ENCODE data around the gene GPR35. TPM values are rescaled to one million over a fixed set of nuclear protein-coding genes. Genes with fewer than 3 reads are reported as not detected.
"Not testable (repeated sequence)": the region's sequence is repeated elsewhere in the genome, so short reads cannot be mapped to it uniquely, and the experiment has no call there.

Gene GPR35
- total RNA-seq, 1 experiment from 2014 or later: 4.2 TPM

DNA sequence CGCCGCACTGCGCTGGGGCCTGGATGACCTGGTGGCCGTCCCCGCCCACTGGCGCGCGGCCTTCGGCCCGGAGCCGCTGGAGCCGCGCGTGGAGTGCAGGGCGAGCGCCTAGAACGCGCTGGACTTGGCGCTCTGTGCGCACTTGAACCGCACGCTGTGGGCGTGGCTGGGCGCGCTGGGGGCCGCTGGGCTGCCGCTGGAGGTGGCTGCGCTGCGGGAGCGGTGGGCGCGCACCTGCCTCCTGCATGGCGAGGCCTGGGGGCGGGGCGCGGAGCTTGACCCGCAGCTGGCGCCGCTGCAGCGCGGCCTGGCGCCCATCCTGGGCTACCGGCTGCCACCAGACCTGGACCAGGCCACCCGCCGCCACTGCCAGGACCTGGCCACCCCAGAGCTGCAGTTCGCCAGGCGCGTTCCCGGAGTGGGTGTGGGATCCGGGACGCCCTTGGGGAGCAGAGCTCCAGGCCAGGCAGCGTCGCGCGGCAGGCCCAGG is 47.5 kb downstream of the GPR35 start:
- no peak overlapping the region for H2AFZ ChIP-seq (ENCODE audit: low read depth, low read length, poor library complexity, severe bottlenecking)
- H3K4me1 ChIP-seq (ENCODE audit: control insufficient read depth in 1 of 2, insufficient read depth in 2 of 2, low read length in 2 of 2): no peaks in the 10 kb centered on the region
- H3K79me2 ChIP-seq (ENCODE audit: insufficient read depth, low read length): no peaks in the 10 kb centered on the region
- TF ChIP-seq EGR1 (IDR thresholded peaks at IDR 0.05; ENCODE audit: low read depth): no peak
- no peak overlapping the region for H3K4me3 ChIP-seq (replicated peaks in 1 of 2; ENCODE audit: low read depth in 1 of 2, low read length in 2 of 2)
- ChIA-PET CTCF (no interaction called here), POLR2A (no interaction called here), RAD21 (ENCODE audit: low non-redundant PET in 1 of 2, low total read pairs in 2 of 2, uncharacterized antibody in 2 of 2, unreplicated experiment in 2 of 2) (no interaction called here)
- ATAC-seq (no peak), DNase-seq (ENCODE audit: low read depth, low spot score) (no peak)
- H3K27ac ChIP-seq (ENCODE audit: low read depth, low read length): no peak overlapping the region
- no TSS peak for BruUV-seq (replicated peaks)
- 0 out of 2 replicates have a peak, but pooled peaks cover 4% of the 10 kb centered on the region for H3K27me3 ChIP-seq (ENCODE audit: insufficient read depth, low read length)
- H3K9me3 ChIP-seq (ENCODE audit: control insufficient read depth in 1 of 2, insufficient read depth in 1 of 2, low read depth in 1 of 2, low read length in 2 of 2): no peaks in the 10 kb centered on the region
- H3K36me3 ChIP-seq (ENCODE audit: control insufficient read depth in 1 of 2, insufficient read depth in 2 of 2, low read length in 2 of 2): no peaks in the 10 kb centered on the region
- H3K9ac ChIP-seq (ENCODE audit: low read length): no peak overlapping the region
- no peaks in the 10 kb centered on the region for H4K20me1 ChIP-seq (ENCODE audit: insufficient read depth)
- H3K9me2 ChIP-seq (ENCODE audit: insufficient read depth): no peaks in the 10 kb centered on the region
- intact Hi-C loops (cut with micrococcal nuclease): no loop called here
- H3K4me2 ChIP-seq (ENCODE audit: low read length): no peak overlapping the region

DNA sequence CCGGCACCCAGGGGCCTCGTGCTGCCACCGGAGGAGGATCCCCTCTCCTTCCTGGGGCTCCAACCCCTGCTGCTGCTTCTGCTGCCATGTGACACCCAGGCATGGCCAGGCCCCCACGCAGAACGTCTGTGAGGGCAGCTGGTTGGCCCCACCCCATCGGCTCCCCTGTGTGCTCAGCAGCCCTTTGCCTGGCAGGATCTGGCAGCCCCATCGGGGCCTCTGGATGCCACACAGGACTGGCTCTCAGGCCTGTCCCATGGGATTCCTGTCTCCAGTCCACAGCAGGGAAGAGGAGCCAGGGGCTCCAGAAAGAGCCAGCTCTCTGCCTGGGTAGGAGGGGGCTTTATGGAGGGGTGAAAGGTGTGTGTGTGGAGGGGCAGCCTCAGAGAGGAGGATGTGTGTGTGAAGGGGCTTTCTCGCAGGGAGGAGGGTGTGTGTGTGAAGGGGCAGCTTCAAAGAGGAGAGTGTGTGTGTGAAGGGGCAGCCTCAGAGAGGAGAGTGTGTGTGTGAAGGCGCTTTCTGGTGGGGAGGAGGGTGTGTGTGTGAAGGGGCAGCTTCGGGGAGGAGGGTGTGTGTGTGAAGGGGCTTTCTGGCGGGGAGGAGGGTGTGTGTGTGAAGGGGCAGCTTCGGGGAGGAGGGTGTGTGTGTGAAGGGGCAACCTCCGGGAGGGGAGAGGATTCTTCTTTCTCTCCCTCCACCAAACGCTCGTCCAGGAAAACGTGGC is 49.3 kb downstream of the GPR35 start:
- H3K36me3 ChIP-seq (ENCODE audit: control insufficient read depth in 1 of 2, insufficient read depth in 2 of 2, low read length in 2 of 2); H3K27ac ChIP-seq (ENCODE audit: low read depth, low read length); H3K9me3 ChIP-seq (ENCODE audit: control insufficient read depth in 1 of 2, insufficient read depth in 1 of 2, low read depth in 1 of 2, low read length in 2 of 2); H3K79me2 ChIP-seq (ENCODE audit: insufficient read depth, low read length); H3K4me1 ChIP-seq (ENCODE audit: control insufficient read depth in 1 of 2, insufficient read depth in 2 of 2, low read length in 2 of 2); ATAC-seq; BruUV-seq (replicated peaks); POLR2A ChIA-PET; H2AFZ ChIP-seq (ENCODE audit: low read depth, low read length, poor library complexity, severe bottlenecking); H3K4me2 ChIP-seq (ENCODE audit: low read length); H4K20me1 ChIP-seq (ENCODE audit: insufficient read depth); H3K27me3 ChIP-seq (ENCODE audit: insufficient read depth, low read length); H3K9me2 ChIP-seq (ENCODE audit: insufficient read depth); H3K4me3 ChIP-seq (replicated peaks in 1 of 2; ENCODE audit: low read depth in 1 of 2, low read length in 2 of 2); RAD21 ChIA-PET (ENCODE audit: low non-redundant PET in 1 of 2, low total read pairs in 2 of 2, uncharacterized antibody in 2 of 2, unreplicated experiment in 2 of 2); intact Hi-C loops (cut with micrococcal nuclease); DNase-seq (ENCODE audit: low read depth, low spot score); H3K9ac ChIP-seq (ENCODE audit: low read length); CTCF ChIA-PET: not testable (repeated sequence)

DNA sequence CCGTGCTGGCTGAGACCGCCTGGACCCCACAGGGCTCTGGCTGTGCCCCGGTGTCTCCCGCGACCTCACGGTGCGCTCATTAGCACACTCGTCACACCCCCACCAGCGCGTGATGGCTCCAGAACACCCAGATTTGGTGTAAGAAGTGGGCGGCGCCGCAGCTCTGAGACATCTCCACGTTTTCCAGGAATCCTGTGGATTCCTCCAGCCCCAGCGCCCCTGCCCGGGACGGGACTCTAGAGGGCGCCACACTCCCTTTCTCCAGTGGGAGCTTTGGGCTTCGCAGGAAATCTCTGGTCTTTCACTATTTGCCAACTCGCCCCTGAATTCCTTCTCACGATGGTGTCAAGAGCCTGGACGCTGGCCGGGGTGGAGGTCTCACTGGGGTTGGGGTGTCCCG is 50.1 kb downstream of the GPR35 start:
- H3K4me3 ChIP-seq (replicated peaks in 1 of 2; ENCODE audit: low read depth in 1 of 2, low read length in 2 of 2); CTCF ChIA-PET; H3K9ac ChIP-seq (ENCODE audit: low read length); H4K20me1 ChIP-seq (ENCODE audit: insufficient read depth); POLR2A ChIA-PET; H3K27ac ChIP-seq (ENCODE audit: low read depth, low read length); DNase-seq (ENCODE audit: low read depth, low spot score); H3K79me2 ChIP-seq (ENCODE audit: insufficient read depth, low read length); H3K36me3 ChIP-seq (ENCODE audit: control insufficient read depth in 1 of 2, insufficient read depth in 2 of 2, low read length in 2 of 2); BruUV-seq (replicated peaks); H3K9me2 ChIP-seq (ENCODE audit: insufficient read depth); H3K4me1 ChIP-seq (ENCODE audit: control insufficient read depth in 1 of 2, insufficient read depth in 2 of 2, low read length in 2 of 2); H2AFZ ChIP-seq (ENCODE audit: low read depth, low read length, poor library complexity, severe bottlenecking); H3K27me3 ChIP-seq (ENCODE audit: insufficient read depth, low read length); RAD21 ChIA-PET (ENCODE audit: low non-redundant PET in 1 of 2, low total read pairs in 2 of 2, uncharacterized antibody in 2 of 2, unreplicated experiment in 2 of 2); H3K4me2 ChIP-seq (ENCODE audit: low read length); H3K9me3 ChIP-seq (ENCODE audit: control insufficient read depth in 1 of 2, insufficient read depth in 1 of 2, low read depth in 1 of 2, low read length in 2 of 2); intact Hi-C loops (cut with micrococcal nuclease): not testable (repeated sequence)
- peak; percentile 91 for ATAC-seq

DNA sequence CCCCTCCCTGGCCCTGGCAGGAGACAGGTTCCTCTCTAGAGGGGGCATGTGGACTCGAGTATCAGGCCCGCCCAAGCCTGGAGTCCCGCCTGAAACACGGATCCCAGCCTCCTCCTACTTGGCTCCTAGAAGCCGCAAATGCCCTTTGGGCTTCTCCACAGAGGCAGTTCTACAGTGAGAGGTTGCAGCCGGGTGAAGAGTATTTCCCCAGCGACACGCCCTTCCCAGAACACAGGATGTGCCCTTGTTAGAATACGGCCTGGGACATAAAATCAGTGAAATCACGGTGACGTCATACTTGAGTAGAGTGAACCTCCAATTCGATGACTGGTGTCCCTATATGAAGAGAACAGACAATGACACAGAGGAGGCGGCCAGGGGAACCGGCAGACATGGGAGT is 52.8 kb downstream of the GPR35 start:
- CTCF ChIA-PET; H2AFZ ChIP-seq (ENCODE audit: low read depth, low read length, poor library complexity, severe bottlenecking); H3K36me3 ChIP-seq (ENCODE audit: control insufficient read depth in 1 of 2, insufficient read depth in 2 of 2, low read length in 2 of 2); H3K4me2 ChIP-seq (ENCODE audit: low read length); H3K27ac ChIP-seq (ENCODE audit: low read depth, low read length); RAD21 ChIA-PET (ENCODE audit: low non-redundant PET in 1 of 2, low total read pairs in 2 of 2, uncharacterized antibody in 2 of 2, unreplicated experiment in 2 of 2); ATAC-seq; H3K27me3 ChIP-seq (ENCODE audit: insufficient read depth, low read length); intact Hi-C loops (cut with micrococcal nuclease); H4K20me1 ChIP-seq (ENCODE audit: insufficient read depth); H3K79me2 ChIP-seq (ENCODE audit: insufficient read depth, low read length); BruUV-seq (replicated peaks); H3K9me2 ChIP-seq (ENCODE audit: insufficient read depth); H3K4me1 ChIP-seq (ENCODE audit: control insufficient read depth in 1 of 2, insufficient read depth in 2 of 2, low read length in 2 of 2); H3K9me3 ChIP-seq (ENCODE audit: control insufficient read depth in 1 of 2, insufficient read depth in 1 of 2, low read depth in 1 of 2, low read length in 2 of 2); POLR2A ChIA-PET; DNase-seq (ENCODE audit: low read depth, low spot score); H3K4me3 ChIP-seq (replicated peaks in 1 of 2; ENCODE audit: low read depth in 1 of 2, low read length in 2 of 2); H3K9ac ChIP-seq (ENCODE audit: low read length): not testable (repeated sequence)

Measured in HCT116 (cell line).